CD4-positive, alpha-beta memory T cell (primary cell): ENCODE data around the gene VMAC. TPM values are rescaled to one million over a fixed set of nuclear protein-coding genes. Genes with fewer than 3 reads are reported as not detected.

Experiments used
- CTCF ChIA-PET: fragments of 350-600 bp; sonication (Branson Sonifier 250); formaldehyde crosslinking; loops from one replicate; lab custom pipeline; 2021; ENCODE audit warnings: inconsistent platforms; ENCODE audit not compliant: partially characterized antibody; lab: Charles Lee
- POLR2A ChIA-PET: fragments of 350-600 bp; sonication (Branson Sonifier 250); formaldehyde crosslinking; loops from one replicate; lab custom pipeline; 2021; ENCODE audit not compliant: partially characterized antibody; lab: Charles Lee
- DNase-seq, 5 donors: peaks; one replicate each; pipeline versions ENCODE4 v3.0.0 to v3.0.0-alpha.2; 2020 to 2022; ENCODE audit warnings: mixed read lengths in 1 of 5
- H3K27ac ChIP-seq: one replicate; pipeline ENCODE4 v1.7.0; 2013; ENCODE audit warnings: low read depth, low read length
- H3K27me3 ChIP-seq: 2 replicates; pipeline ENCODE4 v1.7.0; 2013; ENCODE audit warnings: mild to moderate bottlenecking, low read length, moderate library complexity; ENCODE audit not compliant: insufficient read depth
- H3K36me3 ChIP-seq: 2 replicates; pipeline ENCODE4 v1.7.0; 2013; ENCODE audit warnings: mild to moderate bottlenecking, low read length, moderate library complexity; ENCODE audit not compliant: insufficient read depth
- H3K4me1 ChIP-seq: 2 replicates; pipeline ENCODE4 v1.7.0; 2013; ENCODE audit warnings: mild to moderate bottlenecking, low read length, moderate library complexity; ENCODE audit not compliant: insufficient read depth
- H3K4me3 ChIP-seq, 2 donors: one replicate each; pipeline ENCODE4 v1.7.0; 2013; ENCODE audit warnings: low read length in 2 of 2, mild to moderate bottlenecking in 1 of 2
- H3K9me3 ChIP-seq, 2 donors: one replicate each; pipeline ENCODE4 v1.7.0; 2013; ENCODE audit warnings: low read length in 2 of 2, control low read depth in 1 of 2; ENCODE audit not compliant: control insufficient read depth in 1 of 2
- H3K27ac Mint-ChIP-seq, 7 donors: one replicate each; pipeline ENCODE4 v1.8.0; 2020 to 2021; ENCODE audit warnings: mixed read lengths in 7 of 7, mild to moderate bottlenecking in 6 of 7, inconsistent platforms in 3 of 7, moderate library complexity in 3 of 7
- H3K27me3 Mint-ChIP-seq, 2 donors: one replicate each; pipeline ENCODE4 v1.8.0; 2020 to 2021; ENCODE audit warnings: mixed read lengths in 2 of 2
- H3K36me3 Mint-ChIP-seq, 2 donors: one replicate each; pipeline ENCODE4 v1.8.0; 2020 to 2021; ENCODE audit warnings: mixed read lengths in 2 of 2, inconsistent platforms in 1 of 2, mild to moderate bottlenecking in 1 of 2
- H3K4me1 Mint-ChIP-seq, 4 donors: one replicate each; pipeline ENCODE4 v1.8.0; 2020 to 2021; ENCODE audit warnings: mixed read lengths in 4 of 4, mild to moderate bottlenecking in 1 of 4
- H3K4me3 Mint-ChIP-seq, 8 donors: one replicate each; pipeline ENCODE4 v1.8.0; 2020 to 2021; ENCODE audit warnings: mixed read lengths in 8 of 8, mild to moderate bottlenecking in 7 of 8, moderate library complexity in 6 of 8, inconsistent platforms in 3 of 8
- H3K9me3 Mint-ChIP-seq, 8 donors: one replicate each; pipeline ENCODE4 v1.8.0; 2020 to 2021; ENCODE audit warnings: mixed read lengths in 8 of 8, mild to moderate bottlenecking in 5 of 8, inconsistent platforms in 3 of 8, moderate library complexity in 1 of 8
- intact Hi-C: fragments of 100-400 bp; cut with micrococcal nuclease; formaldehyde crosslinking; loops from one replicate; pipeline ENCODE4 v1.15.1; 2023
- polyA plus RNA-seq, 2 donors: library from polyadenylated mRNA; unstranded; fragments of 300-500 nt; fragmentation: Illumina TruSeq; gene quantifications; one replicate each; pipeline ENCODE4 v1.2.3, GENCODE V29; 2021
- total RNA-seq, 2 experiments: library from RNA; stranded (reverse); gene quantifications; one replicate each; pipeline ENCODE4 v1.2.3, GENCODE V29; 2021

VMAC gene
- total and polyA plus RNA-seq, 4 experiments from 2014 or later, result 5.6 to 37.5 (median 21.4) TPM

DNA sequence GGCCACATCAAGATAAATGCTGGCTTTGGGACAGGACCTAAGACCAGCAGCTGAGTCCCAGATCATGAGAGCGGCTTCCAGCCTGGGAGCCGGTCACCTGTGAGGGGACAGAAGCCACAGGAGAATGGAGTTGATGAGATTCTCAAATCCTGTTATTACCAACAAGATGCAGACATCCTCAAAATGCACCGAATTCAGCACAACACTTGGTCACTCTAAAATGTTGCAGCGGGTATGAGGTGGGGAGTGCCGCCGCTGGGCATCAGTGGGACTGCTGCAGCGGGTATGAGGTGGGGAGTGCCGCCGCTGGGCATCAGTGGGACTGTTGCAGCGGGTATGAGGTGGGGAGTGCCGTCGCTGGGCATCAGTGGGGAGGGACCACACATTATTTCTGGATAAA is 52.1 kb downstream of the VMAC start:
- ChIA-PET POLR2A (interaction anchor here (0.5 to 1.2 kb wide), 3 partner anchors 14 to 52 kb away, joined by 3 to 4 read pairs (median 4); no protein-coding TSS in a partner anchor), CTCF (interaction anchor here (3.5 kb wide), 1 partner anchor 11 kb away, joined by 27 read pairs; no protein-coding TSS in a partner anchor)
- H3K27me3 ChIP-seq, result no peaks in the 10 kb centered on the region
- no peaks in the 10 kb centered on the region for H3K36me3 ChIP-seq
- H3K4me3 ChIP-seq, result no peak overlapping the region
- intact Hi-C loops, result no loop called here
- no peak overlapping the region for H3K27ac ChIP-seq
- Mint-ChIP-seq H3K4me3 (peak overlapping the region in 2 of 8 donors; percentile 8 to 34), H3K27ac (peak overlapping the region in 6 of 7 donors; percentile 12 to 89 (median 76)), H3K27me3 (no peaks in the 10 kb centered on the region), H3K4me1 (peaks cover 49 to 95% (median 77%) of the 10 kb centered on the region in 4 donors), H3K36me3 (peaks cover 3 to 26% of the 10 kb centered on the region in 2 donors), H3K9me3 (no peaks in the 10 kb centered on the region)
- no peak for DNase-seq
- no peaks in the 10 kb centered on the region for H3K9me3 ChIP-seq
- H3K4me1 ChIP-seq, result peaks cover 96% of the 10 kb centered on the region

DNA sequence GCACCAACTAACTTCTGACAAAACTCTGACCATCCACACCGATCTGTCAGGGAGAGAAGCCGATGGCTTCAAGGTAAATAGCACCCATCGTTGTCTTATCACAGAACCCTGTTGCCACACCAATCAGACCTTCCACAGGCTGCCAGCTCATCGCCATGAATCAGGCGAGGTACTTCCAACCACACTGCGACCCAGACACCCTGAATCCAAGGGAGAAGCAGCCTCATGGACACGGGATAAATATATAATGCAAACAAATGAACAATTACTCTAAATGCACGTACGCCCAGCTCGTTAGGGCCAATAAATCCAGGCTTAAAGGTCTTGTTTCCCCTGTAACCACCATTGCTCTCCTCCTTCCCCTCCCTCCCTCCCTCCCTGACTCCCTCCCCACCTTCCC is 52.5 kb downstream of the VMAC start:
- H3K4me3 ChIP-seq, result no peak overlapping the region
- no peaks in the 10 kb centered on the region for H3K9me3 ChIP-seq
- CTCF ChIA-PET, result interaction anchor here (3.5 kb wide), 1 partner anchor 10 kb away, joined by 27 read pairs; no protein-coding TSS in a partner anchor
- no peaks in the 10 kb centered on the region for H3K27me3 ChIP-seq
- POLR2A ChIA-PET, result interaction anchor here (0.5 to 1.2 kb wide), 3 partner anchors 13 to 53 kb away, joined by 3 to 4 read pairs (median 4); partner anchors contain the start of gene NDUFA11
- intact Hi-C loops, result no loop called here
- H3K27ac ChIP-seq, result no peak overlapping the region
- no peak for DNase-seq
- H3K4me1 Mint-ChIP-seq, result peaks cover 53 to 95% (median 78%) of the 10 kb centered on the region in 4 donors
- H3K27ac Mint-ChIP-seq, result peak overlapping the region in 5 of 7 donors; percentile 12 to 94 (median 87)
- H3K9me3 Mint-ChIP-seq, result no peaks in the 10 kb centered on the region
- H3K4me3 Mint-ChIP-seq, result peak overlapping the region in 1 of 8 donors; percentile 5
- no peaks in the 10 kb centered on the region for H3K36me3 ChIP-seq
- H3K4me1 ChIP-seq, result peaks cover 96% of the 10 kb centered on the region
- H3K36me3 Mint-ChIP-seq, result peaks cover 3 to 30% of the 10 kb centered on the region in 2 donors
- H3K27me3 Mint-ChIP-seq, result no peaks in the 10 kb centered on the region

DNA sequence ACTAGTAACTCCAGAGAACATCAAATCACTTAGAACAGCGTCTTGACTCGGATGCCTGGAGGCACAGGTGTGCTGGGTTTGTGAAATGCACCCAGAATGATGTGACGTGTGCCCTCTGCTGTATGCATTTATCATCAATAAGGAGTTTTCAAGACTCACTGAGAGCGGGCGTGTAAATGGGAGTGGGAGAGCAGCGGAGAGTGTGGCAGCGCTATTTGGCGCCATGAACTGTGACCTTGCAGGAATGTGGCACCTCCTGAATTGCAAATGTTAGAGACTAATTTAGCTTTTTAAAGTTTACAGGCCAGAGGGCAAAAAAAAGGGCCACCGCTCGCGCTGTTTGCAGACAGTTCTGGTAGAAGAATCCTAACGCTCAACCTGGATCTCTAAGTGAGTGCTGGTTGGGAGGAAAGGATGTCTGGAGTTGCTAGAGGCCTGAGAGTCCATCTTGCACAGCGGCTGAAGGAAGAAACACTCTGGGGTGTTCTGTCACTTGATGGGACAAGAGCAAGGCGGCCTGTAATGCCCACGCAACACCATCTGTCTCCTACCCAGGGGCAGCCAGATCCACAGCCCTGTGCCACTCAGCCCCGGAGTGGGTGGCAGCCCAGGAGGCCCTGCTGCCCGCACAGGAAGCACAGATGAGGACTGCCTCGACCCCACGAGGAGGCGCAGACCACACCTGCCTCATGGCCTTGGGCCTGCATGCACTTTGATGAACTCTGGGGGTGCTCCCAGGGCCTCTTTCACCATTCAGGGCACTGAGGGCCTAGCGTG is 53.6 kb downstream of the VMAC start:
- CTCF ChIA-PET, result interaction anchor here (0.8 to 3.5 kb wide), 2 partner anchors 9 to 10 kb away, joined by 3 to 27 read pairs; no protein-coding TSS in a partner anchor
- Mint-ChIP-seq H3K27me3 (no peaks in the 10 kb centered on the region), H3K36me3 (peaks cover 3 to 24% of the 10 kb centered on the region in 2 donors), H3K4me3 (peak overlapping the region in 4 of 8 donors; percentile 44 to 81 (median 50)), H3K9me3 (no peaks in the 10 kb centered on the region), H3K4me1 (peaks cover 53 to 95% (median 77%) of the 10 kb centered on the region in 4 donors), H3K27ac (peak overlapping the region; percentile 65 to 96 (median 93))
- intact Hi-C loops, result no loop called here
- H3K4me3 ChIP-seq, result no peak overlapping the region
- no peaks in the 10 kb centered on the region for H3K27me3 ChIP-seq
- POLR2A ChIA-PET, result interaction anchor here (0.9 to 1.8 kb wide), 3 partner anchors 8 to 54 kb away, joined by 3 to 7 read pairs (median 4); partner anchors contain the start of gene NDUFA11
- peak overlapping the region; percentile 78 for H3K27ac ChIP-seq
- no peaks in the 10 kb centered on the region for H3K36me3 ChIP-seq
- DNase-seq, result no peak
- H3K9me3 ChIP-seq, result no peaks in the 10 kb centered on the region
- peaks cover 96% of the 10 kb centered on the region for H3K4me1 ChIP-seq

DNA sequence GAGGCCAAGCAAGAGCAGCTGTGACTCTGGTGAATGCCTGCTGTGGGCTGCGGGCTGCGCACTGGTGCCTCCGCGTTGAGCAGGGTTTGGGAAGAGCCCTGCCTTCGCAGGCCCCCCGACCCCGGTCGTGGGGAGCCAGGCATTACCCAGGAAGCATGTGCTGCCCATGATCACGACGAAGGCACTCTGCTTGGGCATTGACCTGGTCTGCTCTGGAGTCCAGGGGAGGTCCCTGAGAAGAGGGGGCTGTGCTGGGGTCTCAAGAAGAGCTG is 54.1 kb downstream of the VMAC start:
- Mint-ChIP-seq H3K9me3 (no peaks in the 10 kb centered on the region), H3K27ac (peak overlapping the region; percentile 47 to 100 (median 88)), H3K27me3 (no peaks in the 10 kb centered on the region), H3K36me3 (peaks cover 3 to 22% of the 10 kb centered on the region in 2 donors), H3K4me3 (peak overlapping the region in 1 of 8 donors; percentile 25), H3K4me1 (peaks cover 49 to 95% (median 77%) of the 10 kb centered on the region in 4 donors)
- DNase-seq, result no peak
- Histone ChIP-seq H3K36me3 (no peaks in the 10 kb centered on the region), H3K4me1 (peaks cover 96% of the 10 kb centered on the region), H3K27me3 (no peaks in the 10 kb centered on the region), H3K4me3 (no peak overlapping the region), H3K9me3 (no peaks in the 10 kb centered on the region), H3K27ac (peak overlapping the region; percentile 78)
- POLR2A ChIA-PET, result interaction anchor here (1.8 kb wide), 1 partner anchor 9 kb away, joined by 7 read pairs; no protein-coding TSS in a partner anchor
- CTCF ChIA-PET, result no interaction called here
- intact Hi-C loops, result no loop called here

DNA sequence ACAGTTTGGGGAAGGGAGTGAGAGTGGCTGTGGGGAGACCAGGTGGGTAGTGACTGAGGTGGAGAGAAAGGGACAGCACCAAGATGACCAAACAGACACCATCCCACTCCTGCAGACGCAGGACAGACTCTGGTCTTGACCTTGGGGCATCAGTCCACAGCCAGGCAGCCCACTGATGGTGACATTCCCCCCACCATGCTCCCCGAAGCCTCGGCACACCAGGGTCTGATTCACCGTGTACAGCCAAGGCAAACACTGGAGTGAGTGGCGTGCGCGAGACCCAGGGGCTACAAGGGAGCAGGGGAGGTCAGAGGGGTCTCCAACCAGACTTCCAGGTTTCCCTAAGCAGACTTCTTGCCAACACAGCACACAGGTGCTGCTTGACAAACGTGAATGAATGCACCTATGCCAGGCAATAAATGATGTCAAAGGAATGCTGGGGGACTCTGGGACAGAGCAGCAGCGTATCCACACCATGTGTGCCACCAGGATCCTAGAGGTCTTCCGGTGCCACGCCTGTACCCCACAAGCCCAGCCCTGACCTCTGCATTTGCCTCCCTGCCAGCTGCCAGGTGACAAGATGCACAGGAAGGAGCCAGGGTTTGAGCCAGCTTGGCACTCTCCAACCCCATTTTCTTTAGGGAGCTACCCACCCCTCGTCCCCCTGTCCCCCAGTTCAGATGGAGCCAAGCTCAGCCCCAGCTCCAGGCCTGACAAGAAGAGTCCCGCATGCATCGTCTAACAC is 54.8 kb downstream of the VMAC start:
- H3K27ac Mint-ChIP-seq, result peak overlapping the region; percentile 89 to 100 (median 99)
- peak overlapping the region in 3 of 8 donors; percentile 25 to 81 (median 44) for H3K4me3 Mint-ChIP-seq
- Histone ChIP-seq H3K9me3 (no peaks in the 10 kb centered on the region), H3K36me3 (no peaks in the 10 kb centered on the region), H3K27me3 (no peaks in the 10 kb centered on the region), H3K27ac (peak overlapping the region; percentile 78), H3K4me3 (no peak overlapping the region), H3K4me1 (peaks cover 96% of the 10 kb centered on the region)
- DNase-seq, result no peak
- no peaks in the 10 kb centered on the region for H3K27me3 Mint-ChIP-seq
- peaks cover 3 to 18% of the 10 kb centered on the region in 2 donors for H3K36me3 Mint-ChIP-seq
- intact Hi-C loops, result no loop called here
- H3K9me3 Mint-ChIP-seq, result no peaks in the 10 kb centered on the region
- peaks cover 46 to 95% (median 76%) of the 10 kb centered on the region in 4 donors for H3K4me1 Mint-ChIP-seq
- CTCF ChIA-PET, result interaction anchor here (0.9 to 1.4 kb wide), 3 partner anchors 9 to 63 kb away, joined by 3 to 8 read pairs (median 5); no protein-coding TSS in a partner anchor
- POLR2A ChIA-PET, result interaction anchor here (0.7 to 6.0 kb wide), 5 partner anchors 9 to 67 kb away, joined by 3 to 104 read pairs (median 47); partner anchors contain the start of genes NDUFA11, RANBP3 and VMAC
